ENCODE results near the gene ADISSP.
A peak's percentile ranks its signal among the peaks of the same experiment; 100 is the strongest.

Gene ADISSP

GRCh38 chr20:3777716-3778629 lies 10.4 kb upstream of the ADISSP start:
- Histone ChIP-seq H3K9me2 (replicated peaks; ENCODE audit: insufficient read depth, low read length) (no peaks in the 10 kb centered on the region), H3K79me2 (ENCODE audit: insufficient read depth, low read length) (no peaks in the 10 kb centered on the region), H3K4me3 (ENCODE audit: insufficient read depth, low read length, poor library complexity, severe bottlenecking) (no peak overlapping the region), H3K36me3 (ENCODE audit: low read length) (no peaks in the 10 kb centered on the region), H4K20me1 (ENCODE audit: low read depth, low read length) (no peaks in the 10 kb centered on the region), H3K27me3 (ENCODE audit: low read length) (no peaks in the 10 kb centered on the region), H3F3A (ENCODE audit: insufficient read depth) (peaks cover 6% of the 10 kb centered on the region; the same call in 1 of the 2 replicates), H3K4me2 (ENCODE audit: low read depth, low read length, poor library complexity, severe bottlenecking) (peak overlapping the region; percentile 15), H3K9ac (ENCODE audit: low read length) (no peak overlapping the region), H3K27ac (ENCODE audit: low read depth, low read length) (no peak overlapping the region), H2AFZ (ENCODE audit: low read depth, low read length, severe bottlenecking) (peak overlapping the region; percentile 0), H3K9me3 (ENCODE audit: insufficient read depth, low read length) (no peaks in the 10 kb centered on the region)
- TF ChIP-seq, protein P1, sequence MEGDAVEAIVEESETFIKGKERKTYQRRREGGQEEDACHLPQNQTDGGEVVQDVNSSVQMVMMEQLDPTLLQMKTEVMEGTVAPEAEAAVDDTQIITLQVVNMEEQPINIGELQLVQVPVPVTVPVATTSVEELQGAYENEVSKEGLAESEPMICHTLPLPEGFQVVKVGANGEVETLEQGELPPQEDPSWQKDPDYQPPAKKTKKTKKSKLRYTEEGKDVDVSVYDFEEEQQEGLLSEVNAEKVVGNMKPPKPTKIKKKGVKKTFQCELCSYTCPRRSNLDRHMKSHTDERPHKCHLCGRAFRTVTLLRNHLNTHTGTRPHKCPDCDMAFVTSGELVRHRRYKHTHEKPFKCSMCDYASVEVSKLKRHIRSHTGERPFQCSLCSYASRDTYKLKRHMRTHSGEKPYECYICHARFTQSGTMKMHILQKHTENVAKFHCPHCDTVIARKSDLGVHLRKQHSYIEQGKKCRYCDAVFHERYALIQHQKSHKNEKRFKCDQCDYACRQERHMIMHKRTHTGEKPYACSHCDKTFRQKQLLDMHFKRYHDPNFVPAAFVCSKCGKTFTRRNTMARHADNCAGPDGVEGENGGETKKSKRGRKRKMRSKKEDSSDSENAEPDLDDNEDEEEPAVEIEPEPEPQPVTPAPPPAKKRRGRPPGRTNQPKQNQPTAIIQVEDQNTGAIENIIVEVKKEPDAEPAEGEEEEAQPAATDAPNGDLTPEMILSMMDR (IDR thresholded peaks at IDR 0.05; ENCODE audit: insufficient read depth, low read length, poor library complexity, severe bottlenecking), result no peak
- TF ChIP-seq EZH2phosphoT487 (conservative IDR thresholded peaks at IDR 0.05; ENCODE audit: low read length), result no peak

GRCh38 chr20:3777381-3777715 lies 9.8 kb upstream of the ADISSP start:
- H3K27ac ChIP-seq (ENCODE audit: low read depth, low read length), result no peak overlapping the region
- no peaks in the 10 kb centered on the region for H3K9me2 ChIP-seq (replicated peaks; ENCODE audit: insufficient read depth, low read length)
- no peaks in the 10 kb centered on the region for H3K27me3 ChIP-seq (ENCODE audit: low read length)
- no peak for TF ChIP-seq EZH2phosphoT487 (conservative IDR thresholded peaks at IDR 0.05; ENCODE audit: low read length)
- TF ChIP-seq, protein P1 (IDR thresholded peaks at IDR 0.05; ENCODE audit: insufficient read depth, low read length, poor library complexity, severe bottlenecking), result no peak
- peaks cover 3% of the 10 kb centered on the region; the same call in 1 of the 2 replicates for H3F3A ChIP-seq (ENCODE audit: insufficient read depth)
- H3K4me2 ChIP-seq (ENCODE audit: low read depth, low read length, poor library complexity, severe bottlenecking), result peak overlapping the region; percentile 15
- no peak overlapping the region for H3K9ac ChIP-seq (ENCODE audit: low read length)
- no peaks in the 10 kb centered on the region for H3K79me2 ChIP-seq (ENCODE audit: insufficient read depth, low read length)
- H2AFZ ChIP-seq (ENCODE audit: low read depth, low read length, severe bottlenecking), result peak overlapping the region; percentile 0
- no peaks in the 10 kb centered on the region for H4K20me1 ChIP-seq (ENCODE audit: low read depth, low read length)
- no peaks in the 10 kb centered on the region for H3K36me3 ChIP-seq (ENCODE audit: low read length)
- no peak overlapping the region for H3K4me3 ChIP-seq (ENCODE audit: insufficient read depth, low read length, poor library complexity, severe bottlenecking)
- no peaks in the 10 kb centered on the region for H3K9me3 ChIP-seq (ENCODE audit: insufficient read depth, low read length)

DNA sequence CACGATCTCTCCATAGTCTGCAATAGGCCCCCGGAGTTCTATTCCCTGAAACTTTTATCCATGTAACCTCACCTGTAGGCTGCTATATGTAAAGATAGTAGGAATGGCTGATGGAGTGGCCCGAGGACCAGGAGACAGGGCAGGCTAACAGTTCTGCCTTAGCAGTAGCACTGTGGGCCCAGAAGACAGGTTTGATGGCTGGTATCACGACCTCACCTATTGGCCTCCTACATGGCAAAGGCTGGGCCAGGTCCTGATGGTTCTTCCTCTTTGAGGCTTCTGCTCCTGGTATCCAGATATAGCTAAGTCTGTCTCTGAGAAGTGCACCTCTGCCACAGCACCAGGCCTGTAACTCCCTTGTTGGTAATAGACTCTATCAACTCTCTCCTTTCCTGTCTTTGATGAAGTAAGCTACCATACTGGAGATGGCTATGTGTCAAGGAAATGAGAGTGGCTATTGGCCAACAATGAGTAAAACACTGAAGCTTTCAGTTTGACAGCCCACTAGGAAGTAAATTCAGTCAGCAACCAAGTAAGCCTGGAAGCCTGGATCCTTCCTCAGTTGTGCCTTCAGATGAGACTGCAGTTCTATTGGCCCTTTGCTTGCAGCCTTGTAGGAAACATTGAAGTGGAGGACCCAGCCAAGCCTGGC lies 8.0 kb upstream of the ADISSP start:
- Histone ChIP-seq H3F3A (ENCODE audit: insufficient read depth) (no peaks in the 10 kb centered on the region), H4K20me1 (ENCODE audit: low read depth, low read length) (no peaks in the 10 kb centered on the region), H3K4me3 (ENCODE audit: insufficient read depth, low read length, poor library complexity, severe bottlenecking) (no peak overlapping the region), H3K36me3 (ENCODE audit: low read length) (no peaks in the 10 kb centered on the region), H3K9ac (ENCODE audit: low read length) (no peak overlapping the region), H2AFZ (ENCODE audit: low read depth, low read length, severe bottlenecking) (no peak overlapping the region), H3K4me2 (ENCODE audit: low read depth, low read length, poor library complexity, severe bottlenecking) (no peak overlapping the region), H3K27me3 (ENCODE audit: low read length) (no peaks in the 10 kb centered on the region), H3K9me2 (replicated peaks; ENCODE audit: insufficient read depth, low read length) (no peaks in the 10 kb centered on the region), H3K9me3 (ENCODE audit: insufficient read depth, low read length) (no peaks in the 10 kb centered on the region), H3K27ac (ENCODE audit: low read depth, low read length) (no peak overlapping the region), H3K79me2 (ENCODE audit: insufficient read depth, low read length) (no peaks in the 10 kb centered on the region)
- no peak for TF ChIP-seq EZH2phosphoT487 (conservative IDR thresholded peaks at IDR 0.05; ENCODE audit: low read length)
- TF ChIP-seq, protein P1 (IDR thresholded peaks at IDR 0.05; ENCODE audit: insufficient read depth, low read length, poor library complexity, severe bottlenecking), result no peak

Data from SU-DHL-6 (cell line).